K562 (cell line): Measurements from ENCODE around the gene SUOX. TPM values are rescaled to one million over a fixed set of nuclear protein-coding genes. Genes with fewer than 3 reads are reported as not detected.
A peak's percentile ranks its signal among the peaks of the same experiment; 100 is the strongest.

Experiments used
- ARID3A ChIP-seq: IDR thresholded peaks from 2 replicates; pipeline ENCODE4 v1.6.1; 2012; ENCODE audit warnings: low read depth, low read length, improper control_type of control experiment, borderline replicate concordance
- BRCA1 ChIP-seq, 2 experiments: fragments of 450-650 bp in 1 of 2; sonication (generic) in 1 of 2; formaldehyde crosslinking in 1 of 2; IDR thresholded peaks; 2 replicates each; pipeline versions ENCODE4 v1.5.0 to v1.6.1; 2017 to 2020; ENCODE audit warnings: mild to moderate bottlenecking in 1 of 2, missing genetic modification reagents in 1 of 2
- CC2D1A ChIP-seq: fragments of 450-650 bp; IDR thresholded peaks from 2 replicates; pipeline ENCODE4 v1.6.1; 2017; ENCODE audit warnings: mild to moderate bottlenecking
- CHAMP1 ChIP-seq: fragments of 450-650 bp; IDR thresholded peaks from 2 replicates; pipeline ENCODE4 v1.6.1; 2016; ENCODE audit warnings: mild to moderate bottlenecking
- HCFC1 ChIP-seq: IDR thresholded peaks from 2 replicates; pipeline ENCODE4 v1.6.1; 2012; ENCODE audit warnings: low read depth, low read length, improper control_type of control experiment
- HNRNPLL ChIP-seq: fragments of 200-400 bp; formaldehyde crosslinking; IDR thresholded peaks from 2 replicates; pipeline ENCODE4 v1.6.1; 2017; ENCODE audit warnings: low read length, low read depth, mild to moderate bottlenecking; ENCODE audit not compliant: poor library complexity, severe bottlenecking
- PRPF4 ChIP-seq: fragments of 200-400 bp; formaldehyde crosslinking; IDR thresholded peaks from one replicate; pipeline ENCODE4 v1.6.1; 2017; ENCODE audit warnings: low read length, low read depth, mild to moderate bottlenecking; ENCODE audit not compliant: insufficient read depth, poor library complexity, severe bottlenecking
- PURB ChIP-seq: sonication (generic); formaldehyde crosslinking; IDR thresholded peaks from 2 replicates; pipeline ENCODE4 v1.9.0; 2021; ENCODE audit warnings: low read depth, mild to moderate bottlenecking, missing genetic modification reagents
- RREB1 ChIP-seq: fragments of 250-450 bp; sonication (Bioruptor Pico); IDR thresholded peaks from 2 replicates; pipeline ENCODE4 v1.4.0; 2020
- SPI1 ChIP-seq: IDR thresholded peaks from 2 replicates; pipeline ENCODE4 v1.6.1; 2011; ENCODE audit warnings: low read depth, low read length, control low read depth, borderline replicate concordance
- ZNF280A ChIP-seq: fragments of 450-650 bp; IDR thresholded peaks from 2 replicates; pipeline ENCODE4 v1.6.1; 2018; ENCODE audit warnings: mild to moderate bottlenecking, low read depth; ENCODE audit not compliant: partially characterized antibody
- ZNF282 ChIP-seq: sonication (generic); formaldehyde crosslinking; IDR thresholded peaks from 2 replicates; pipeline ENCODE4 v1.8.1; 2023; ENCODE audit warnings: missing genetic modification reagents
- polyA plus RNA-seq, 8 experiments: library from polyadenylated mRNA; depleted of rRNA in 4 of 8; stranded (reverse) in 5 of 8; unstranded in 3 of 8; fragments of >200 nt; fragmentation: Nextera tagmentation in 2 of 8; fragmentation: Illumina TruSeq in 1 of 8; extraction: Ambion mirVana in 2 of 8; extraction: Trizol in 1 of 8; gene quantifications; 2 replicates each; pipeline versions ENCODE4 v1.2.1 to v1.2.3, GENCODE V29; 2011 to 2014; ENCODE audit warnings: inconsistent platforms in 1 of 8, missing spikeins in 1 of 8
- total RNA-seq, 7 experiments: library from RNA; depleted of rRNA in 6 of 7; stranded (reverse); fragments of >200 nt in 6 of 7; fragmentation: Illumina TruSeq in 2 of 7; extraction: Trizol in 2 of 7; gene quantifications; 2 replicates each; pipeline versions ENCODE4 v1.2.1 to v1.2.3, GENCODE V29; 2011 to 2021; ENCODE audit warnings: low replicate concordance in 1 of 7

SUOX gene
- total and polyA plus RNA-seq, 9 of the 15 experiments (the other 6 are each of a cell fraction or from before 2014, with no cell fraction given) = 9.2 to 39.7 (median 25.4) TPM

GRCh38 chr12:55966408-55967281 is 30.4 kb upstream of the SUOX start, which contains the start of gene CDK2 (continued):
- no peak for TF ChIP-seq RREB1 (CRISPR knock-in tag)
- TF ChIP-seq PRPF4 = no peak
- no peak for TF ChIP-seq SPI1
- TF ChIP-seq PURB = no peak
- no peak for TF ChIP-seq ZNF282
- no peak for TF ChIP-seq BRCA1 (IDR thresholded peaks at IDR 0.05)
- no peak for TF ChIP-seq BRCA1 (CRISPR knock-in tag; IDR thresholded peaks at IDR 0.05)
- no peak for TF ChIP-seq ZNF280A
- TF ChIP-seq CC2D1A = no peak
- TF ChIP-seq HNRNPLL = peak; percentile 22
- TF ChIP-seq HCFC1 = no peak
- no peak for TF ChIP-seq ARID3A
- TF ChIP-seq CHAMP1 = no peak
